Measurements from ENCODE around the gene GARIN5A. TPM values are rescaled to one million over a fixed set of nuclear protein-coding genes. Genes with fewer than 3 reads are reported as not detected.

GARIN5A gene
- total and polyA plus RNA-seq, 2 of the 8 experiments (the other 6 are each of a cell fraction or from before 2014, with no cell fraction given), result 9.1 to 18.5 TPM

GRCh38 chr19:50476907-50477238 lies 225 bp upstream of the GARIN5A start:
- H2BK15ac ChIP-seq (ENCODE audit: low read length), result no peak overlapping the region
- TF ChIP-seq USF2 (IDR thresholded peaks at IDR 0.05; ENCODE audit: low read length) (no peak), NRF1 (IDR thresholded peaks at IDR 0.05; ENCODE audit: low read depth, low read length) (no peak), HDAC2 (IDR thresholded peaks at IDR 0.05; ENCODE audit: borderline replicate concordance in 1 of 2, low read depth in 2 of 2, low read length in 2 of 2) (peak in 1 of 2 experiments; percentile 90; a peak in 1 of 4 replicates), POLR2A (IDR thresholded peaks at IDR 0.05; ENCODE audit: control extremely low read depth in 1 of 2, low read depth in 2 of 2, low read length in 2 of 2) (no peak), RXRA (IDR thresholded peaks at IDR 0.05; ENCODE audit: insufficient read depth, low read depth, low read length) (no peak), ATF2 (IDR thresholded peaks at IDR 0.05; ENCODE audit: low read length) (no peak), EZH2 (IDR thresholded peaks at IDR 0.05; ENCODE audit: low read depth, low read length, severe bottlenecking) (no peak), EGR1 (IDR thresholded peaks at IDR 0.05; ENCODE audit: borderline replicate concordance, low read depth, low read length) (peak; percentile 21; the same call in 1 of the 2 replicates), RNF2 (IDR thresholded peaks at IDR 0.05; ENCODE audit: borderline replicate concordance, low read depth, low read length, missing control alignments, poor library complexity, severe bottlenecking) (no peak), ZNF274 (IDR thresholded peaks at IDR 0.05; ENCODE audit: borderline replicate concordance, extremely low read depth, low read length) (no peak)

More at GRCh38 chr19:50476907-50477238, 225 bp upstream of the GARIN5A start:
- CTCF ChIA-PET (ENCODE audit: partially characterized antibody), result interaction anchor here (1.1 kb wide), 1 partner anchor 445 kb away, joined by 3 read pairs; no protein-coding TSS in a partner anchor
- Histone ChIP-seq H2BK20ac (ENCODE audit: low read length) (no peak overlapping the region), H3K27ac (ENCODE audit: low read depth, low read length) (no peak overlapping the region), H4K5ac (ENCODE audit: insufficient read length, low read depth, low read length) (no peak overlapping the region), H3K4me2 (ENCODE audit: insufficient read depth in 1 of 2, low read depth in 2 of 2, low read length in 2 of 2) (peak overlapping the region; percentile 59 to 69), H2AK5ac (ENCODE audit: low read depth, low read length) (no peak overlapping the region), H3K4me3 (ENCODE audit: extremely low read depth in 1 of 4, insufficient read depth in 2 of 4, low read depth in 3 of 4, low read length in 4 of 4) (peak overlapping the region; percentile 79 to 92 (median 85)), H2BK12ac (ENCODE audit: low read depth, low read length) (no peak overlapping the region), H3K23ac (ENCODE audit: insufficient read length) (no peak overlapping the region), H2BK120ac (replicated peaks; ENCODE audit: low read depth, low read length) (no peak overlapping the region), H3K79me1 (ENCODE audit: low read depth, low read length) (peaks cover 10% of the 10 kb centered on the region), H3K9ac (replicated peaks in 1 of 4; ENCODE audit: extremely low read depth in 1 of 4, low read depth in 3 of 4, low read length in 3 of 4) (peak overlapping the region in 3 of 4 experiments; percentile 79 to 89 (median 84); a peak in 3 of 7 replicates), H3K4ac (replicated peaks; ENCODE audit: insufficient read length, low read depth, low read length) (no peak overlapping the region), H3K9me3 (ENCODE audit: insufficient read depth in 2 of 2, low read depth in 1 of 2, low read length in 1 of 2) (peaks cover 3 to 6% of the 10 kb centered on the region in 2 experiments; a peak in 3 of 4 replicates), H2AFZ (ENCODE audit: low read length) (no peak overlapping the region), H3K79me2 (ENCODE audit: control insufficient read depth in 1 of 2, insufficient read depth in 2 of 2, low read length in 2 of 2) (peaks cover 4 to 16% of the 10 kb centered on the region in 2 experiments; a peak in 3 of 4 replicates), H4K91ac (replicated peaks; ENCODE audit: insufficient read length, low read length) (no peak overlapping the region), H3K23me2 (ENCODE audit: low read depth, low read length) (peaks cover 2% of the 10 kb centered on the region; the same call in 1 of the 2 replicates), H3K4me1 (replicated peaks in 1 of 4; ENCODE audit: control insufficient read depth in 3 of 4, insufficient read depth in 4 of 4, low read length in 3 of 4) (no peaks in the 10 kb centered on the region), H3K56ac (replicated peaks; ENCODE audit: insufficient read length, low read depth, low read length) (no peak overlapping the region), H2BK5ac (ENCODE audit: low read depth, low read length) (no peak overlapping the region), H4K20me1 (replicated peaks in 1 of 2; ENCODE audit: control insufficient read depth in 1 of 2, insufficient read depth in 2 of 2, low read length in 2 of 2) (peaks cover 6 to 8% of the 10 kb centered on the region in 2 experiments), H3K18ac (ENCODE audit: extremely low read depth, low read length) (no peak overlapping the region), H3K36me3 (ENCODE audit: control insufficient read depth in 2 of 4, insufficient read depth in 4 of 4, low read length in 3 of 4) (peaks cover 2 to 36% (median 10%) of the 10 kb centered on the region in 4 experiments; a peak in 5 of 8 replicates), H3K27me3 (replicated peaks in 1 of 4; ENCODE audit: control insufficient read depth in 3 of 4, extremely low read depth in 1 of 4, insufficient read depth in 3 of 4, low read length in 3 of 4) (no peaks in the 10 kb centered on the region; a peak in 1 of 7 replicates), H4K8ac (ENCODE audit: extremely low read depth, insufficient read depth, low read length) (no peak overlapping the region), H3K14ac (ENCODE audit: insufficient read length) (no peak overlapping the region)
- WGBS, 2 experiments (ENCODE audit: extremely low coverage in 1 of 2, insufficient coverage in 1 of 2, insufficient read length in 1 of 2, insufficient replicate concordance in 2 of 2, low coverage in 1 of 2, low lambda C conversion rate in 2 of 2, missing lambda C conversion rate in 1 of 2), result 28% methylated on average over 20 of the region's 20 CpGs; no CpG with 5 or more reads in 1 of the 2 experiments
- FAIRE-seq, result no peak
- no peak for DNase-seq (ENCODE audit: low read depth in 1 of 2, low spot score in 2 of 2)
- POLR2A ChIA-PET (ENCODE audit: partially characterized antibody), result interaction anchor here (0.7 to 2.7 kb wide), 4 partner anchors 9 to 614 kb away, joined by 4 to 12 read pairs (median 6); no protein-coding TSS in a partner anchor
